NCI-H2196 (cell line): ENCODE results near the gene ADD3.

Experiments used
- DNase-seq: peaks from one replicate; lab custom pipeline; 2025; ENCODE audit not compliant: unreplicated experiment; lab: John Stamatoyannopoulos, UW

Gene ADD3

DNA sequence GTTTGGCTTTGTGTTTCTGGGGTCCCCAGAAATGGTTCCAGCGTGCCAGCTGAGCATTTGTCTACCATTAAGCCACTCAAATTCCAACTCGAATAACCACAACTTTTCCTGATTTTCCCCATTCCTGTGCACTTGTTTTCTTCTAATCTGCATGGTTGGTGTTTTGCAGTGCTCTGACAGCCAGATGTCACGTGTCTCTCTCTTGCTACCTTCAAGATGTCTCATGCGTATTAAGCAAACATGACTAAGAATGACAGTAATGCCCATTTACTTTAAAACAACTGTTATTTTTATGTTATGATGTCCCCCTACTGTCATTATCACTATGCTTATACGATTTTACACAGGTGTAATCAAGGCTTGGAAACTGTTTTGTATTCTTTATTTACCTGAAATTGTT, 164.4 kb downstream of the ADD3 start:
- DNase-seq, result no peak

DNA sequence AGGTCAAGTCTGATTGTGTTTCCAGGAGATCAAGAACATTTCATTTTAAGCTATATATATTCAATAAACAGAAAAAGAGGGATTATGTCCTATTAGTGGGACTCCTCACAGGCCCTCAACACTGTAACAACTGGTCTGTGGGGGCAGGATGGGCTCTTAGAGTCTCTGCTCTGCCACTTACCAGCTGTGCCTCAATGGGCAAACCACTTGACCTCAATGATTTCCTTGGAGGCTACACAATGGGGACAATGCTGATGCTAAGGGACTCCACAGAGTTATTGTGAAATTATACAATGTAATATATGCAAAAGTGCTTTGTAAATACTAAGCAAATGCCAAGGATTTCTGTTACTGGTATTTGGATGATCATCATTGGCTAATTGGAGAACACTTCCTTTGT, 166.4 kb downstream of the ADD3 start:
- peak; percentile 33 for DNase-seq

DNA sequence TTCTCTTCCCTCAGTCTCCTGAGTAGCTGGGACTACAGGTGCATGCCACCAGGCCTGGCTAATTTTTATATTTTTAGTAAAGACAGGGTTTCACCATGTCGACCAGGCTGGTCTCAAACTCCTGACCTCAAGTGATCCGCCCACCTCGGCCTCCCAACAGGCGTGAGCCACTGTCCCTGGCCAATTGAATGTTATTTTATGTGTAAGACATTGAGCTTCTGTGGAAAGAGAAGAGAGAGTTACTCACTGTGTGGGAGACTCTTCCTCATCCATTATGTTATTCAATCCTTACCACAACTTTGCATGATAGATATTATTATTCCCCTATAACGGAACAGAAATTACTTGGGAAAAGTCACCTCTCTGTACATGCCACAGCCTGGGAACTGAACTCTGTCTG, 167.0 kb downstream of the ADD3 start:
- DNase-seq, result no peak

DNA sequence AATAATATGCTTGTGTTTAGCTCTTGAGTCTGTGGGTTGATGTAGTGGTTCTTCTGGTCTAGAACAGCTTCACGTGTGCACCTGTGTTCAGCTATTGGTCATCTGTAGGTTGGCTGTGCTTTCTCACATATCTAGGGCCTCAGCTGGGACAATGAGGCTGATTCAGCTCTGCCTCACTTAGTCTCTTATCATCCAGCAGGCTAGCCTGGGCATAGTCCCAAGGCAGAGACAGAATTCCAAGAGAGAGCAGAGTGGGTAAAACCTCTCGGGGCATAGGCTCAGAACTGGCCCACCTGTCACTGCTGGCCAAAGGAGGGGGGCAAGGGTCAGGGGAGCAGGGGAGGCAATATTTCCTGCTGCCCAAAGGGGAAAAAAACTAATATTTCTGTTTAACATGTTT, 167.6 kb downstream of the ADD3 start:
- no peak for DNase-seq

DNA sequence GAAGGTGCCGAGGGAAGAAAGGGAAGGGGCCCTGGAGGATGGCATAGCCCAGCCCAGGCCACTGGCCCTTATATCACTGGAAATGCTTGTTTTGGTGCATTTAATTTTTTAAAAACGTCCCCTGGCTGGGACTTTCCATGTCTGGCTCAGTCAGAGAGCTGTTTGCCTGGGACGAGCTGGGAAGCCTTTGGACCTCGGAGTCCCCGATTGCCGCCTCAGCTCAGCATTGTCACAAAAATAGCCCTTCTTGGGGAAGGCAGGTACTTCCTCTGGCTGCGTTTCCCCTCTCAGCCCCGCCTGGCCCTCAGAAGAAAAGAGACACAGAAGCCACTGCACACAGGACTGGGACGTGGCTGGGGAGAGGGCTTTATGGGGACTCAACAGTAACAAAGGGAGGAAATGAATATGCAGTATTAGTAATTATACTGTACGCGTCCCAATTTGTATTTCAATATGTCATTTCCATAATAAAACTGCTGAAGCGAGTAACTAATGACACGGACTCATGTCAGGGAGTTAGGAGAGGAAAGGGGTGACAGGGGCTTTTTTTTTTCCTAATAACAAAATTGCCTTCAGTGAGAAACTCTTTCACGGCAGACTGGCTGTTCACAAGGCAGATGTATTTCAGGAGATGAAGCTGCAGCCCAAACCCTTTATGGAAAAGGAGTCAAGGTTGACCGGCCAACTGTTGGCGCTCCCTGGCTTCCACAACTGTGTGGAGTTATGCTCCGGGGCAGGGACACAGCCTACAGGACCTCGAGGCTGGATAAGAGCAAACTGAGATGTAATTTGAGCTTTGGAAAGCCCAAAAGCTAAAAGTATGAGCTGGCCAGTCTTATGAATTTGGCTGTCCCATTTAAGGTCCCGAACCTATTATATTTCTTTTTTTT, 168.6 kb downstream of the ADD3 start:
- DNase-seq, result no peak

DNA sequence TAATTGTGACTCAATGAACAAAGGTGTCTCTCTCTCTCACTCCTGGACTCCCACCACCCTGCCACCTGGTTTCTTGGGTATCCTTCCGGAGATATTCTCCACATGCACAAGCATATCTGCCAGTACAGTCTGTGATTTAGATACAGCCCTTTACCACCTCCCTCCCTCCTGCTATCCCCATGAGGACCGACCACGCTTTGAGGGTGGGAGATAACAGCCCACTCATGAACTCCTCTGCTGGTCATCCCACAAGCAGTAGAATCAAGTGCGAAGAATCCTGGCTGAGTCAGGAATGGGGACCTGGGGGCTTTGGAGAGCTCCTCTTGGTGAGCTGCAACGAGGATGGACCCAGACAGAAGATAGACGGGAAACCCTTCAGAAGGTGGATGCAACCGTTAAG, 171.4 kb downstream of the ADD3 start:
- no peak for DNase-seq

DNA sequence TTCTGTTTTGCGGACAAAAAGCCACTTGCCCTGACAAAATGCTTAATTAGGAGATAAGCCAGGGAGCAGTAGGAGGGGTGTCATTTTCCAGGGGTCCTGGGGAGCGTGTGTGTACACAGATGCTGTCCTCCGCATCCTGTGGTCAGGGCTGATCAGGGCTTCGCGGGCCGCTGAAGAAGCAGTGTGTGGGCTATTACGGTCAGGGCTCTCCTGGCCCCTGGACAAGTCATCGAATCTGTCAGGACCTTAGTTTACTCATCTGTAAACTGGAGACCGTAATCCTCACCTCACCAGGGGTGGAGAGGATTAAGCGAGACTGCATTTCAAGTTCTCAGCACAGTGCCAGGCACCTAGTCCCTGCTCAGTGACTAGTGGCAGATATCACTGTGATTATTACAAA, 173.7 kb downstream of the ADD3 start:
- no peak for DNase-seq

DNA sequence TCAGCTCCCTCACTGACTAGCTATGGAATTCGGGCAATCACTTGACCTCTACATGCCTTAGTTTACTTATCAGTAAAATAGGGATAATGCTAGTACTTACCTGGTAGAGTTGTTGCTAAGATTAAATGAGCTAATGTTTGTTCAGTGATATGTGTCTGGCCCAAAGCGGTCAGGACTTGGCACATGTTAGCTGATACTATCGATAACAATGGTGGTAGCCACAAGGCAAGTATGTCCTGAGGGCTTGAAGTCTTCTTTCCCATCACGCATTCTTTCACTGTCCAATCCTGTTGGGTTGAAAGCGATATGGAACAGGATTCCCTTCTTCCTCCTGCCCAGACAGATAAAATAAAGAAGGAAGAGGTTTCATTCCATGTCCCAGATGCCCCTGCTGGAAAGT, 174.1 kb downstream of the ADD3 start:
- no peak for DNase-seq

DNA sequence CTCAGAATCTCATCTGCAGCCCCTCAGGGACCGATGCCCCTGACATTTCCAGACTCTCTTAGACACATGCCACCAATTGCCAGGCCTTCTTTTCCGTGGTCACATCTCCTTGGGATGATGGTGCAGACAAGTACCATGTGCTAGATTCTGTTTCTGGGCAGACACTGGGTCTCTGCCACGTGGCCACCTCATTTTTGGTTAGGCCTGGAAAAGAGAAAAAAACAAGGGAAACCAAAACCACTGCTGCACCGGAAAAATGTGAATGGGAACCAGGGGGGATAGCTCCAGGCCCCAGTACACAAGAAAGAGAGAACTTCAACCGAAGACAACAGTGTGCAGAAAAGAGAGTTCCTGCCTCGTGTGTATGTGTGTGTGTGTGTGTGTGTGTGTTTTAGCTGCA, 176.6 kb downstream of the ADD3 start:
- no peak for DNase-seq
